SK-N-SH (cell line): ENCODE measurements around the gene BAIAP3.

ENCODE experiments used
- CTCF ChIP-seq: fragments of 200-600 bp; sonication (generic); IDR thresholded peaks from 2 replicates; pipeline ENCODE4 v1.6.1; 2017; ENCODE audit warnings: antibody characterized with exemption, mild to moderate bottlenecking, moderate library complexity
- ELF1 ChIP-seq: IDR thresholded peaks from 2 replicates; pipeline ENCODE4 v1.4.0; 2012
- EP300 ChIP-seq, 2 experiments: IDR thresholded peaks; 2 replicates each; pipeline versions ENCODE4 v1.4.0 to v1.6.1; 2012; ENCODE audit warnings: borderline replicate concordance in 1 of 2, low read depth in 1 of 2, low read length in 1 of 2
- FOXJ3 ChIP-seq: sonication (generic); formaldehyde crosslinking; IDR thresholded peaks from 2 replicates; pipeline ENCODE4 v1.5.1; 2020; ENCODE audit warnings: mild to moderate bottlenecking, missing genetic modification reagents
- NFIC ChIP-seq: IDR thresholded peaks from 2 replicates; pipeline ENCODE4 v1.4.0; 2012; ENCODE audit warnings: borderline replicate concordance
- REST ChIP-seq: IDR thresholded peaks from 2 replicates; pipeline ENCODE4 v1.6.1; 2012; ENCODE audit warnings: mild to moderate bottlenecking, low read depth, low read length, moderate library complexity
- SIN3A ChIP-seq: IDR thresholded peaks from 2 replicates; pipeline ENCODE4 v1.6.1; 2012; ENCODE audit warnings: low read depth, mild to moderate bottlenecking, low read length, moderate library complexity, borderline replicate concordance
- TCF12 ChIP-seq: IDR thresholded peaks from 2 replicates; pipeline ENCODE4 v1.4.0; 2012
- USF1 ChIP-seq: IDR thresholded peaks from 2 replicates; pipeline ENCODE4 v1.4.0; 2012; ENCODE audit warnings: low read depth, borderline replicate concordance
- USF2 ChIP-seq: fragments of 150-350 bp; IDR thresholded peaks from 2 replicates; pipeline ENCODE4 v1.6.1; 2017; ENCODE audit warnings: antibody characterized with exemption, low read length, low read depth, borderline replicate concordance

GRCh38 chr16:1337486-1337885, 4.0 kb downstream of the BAIAP3 start:
- no peak for TF ChIP-seq CTCF
- TF ChIP-seq USF2: no peak
- TF ChIP-seq FOXJ3: no peak
- TF ChIP-seq REST: no peak
- no peak for TF ChIP-seq SIN3A
- TF ChIP-seq USF1: no peak
- TF ChIP-seq ELF1: no peak
- TF ChIP-seq TCF12: no peak
- no peak for TF ChIP-seq EP300 (IDR thresholded peaks at IDR 0.05; ENCODE audit: borderline replicate concordance in 1 of 2, low read depth in 1 of 2, low read length in 1 of 2)
- TF ChIP-seq NFIC: no peak
